K562 (cell line): Measurements from ENCODE around the gene LHCGR.

Experiments used
- BDP1 ChIP-seq: IDR thresholded peaks from 3 replicates; pipeline ENCODE4 v1.6.1; 2011; ENCODE audit not compliant: insufficient read length, insufficient read depth
- CEBPB ChIP-seq: fragments of 450-650 bp; IDR thresholded peaks from 2 replicates; pipeline ENCODE4 v1.6.1; 2016; ENCODE audit warnings: missing genetic modification characterization, missing compliant biosample characterization
- FIP1L1 ChIP-seq: fragments of 200-400 bp; formaldehyde crosslinking; IDR thresholded peaks from 2 replicates; pipeline ENCODE4 v1.6.1; 2018; ENCODE audit warnings: mild to moderate bottlenecking, low read depth, low read length; ENCODE audit not compliant: poor library complexity, severe bottlenecking
- HNRNPK ChIP-seq: fragments of 200-400 bp; formaldehyde crosslinking; IDR thresholded peaks from one replicate; pipeline ENCODE4 v1.6.1; 2018; ENCODE audit warnings: mild to moderate bottlenecking, low read depth, low read length; ENCODE audit not compliant: poor library complexity, severe bottlenecking
- RFX5 ChIP-seq: IDR thresholded peaks from 2 replicates; pipeline ENCODE4 v1.6.1; 2011; ENCODE audit warnings: low read depth, mild to moderate bottlenecking, improper control_type of control experiment, low read length
- SUPT5H ChIP-seq: fragments of 450-650 bp; IDR thresholded peaks from 2 replicates; pipeline ENCODE4 v1.6.1; 2016
- ZFP36 ChIP-seq: fragments of 150-350 bp; IDR thresholded peaks from 2 replicates; pipeline ENCODE4 v1.6.1; 2018; ENCODE audit warnings: low read length, low read depth; ENCODE audit not compliant: partially characterized antibody
- ZNF12 ChIP-seq: sonication (generic); formaldehyde crosslinking; IDR thresholded peaks from 2 replicates; pipeline ENCODE4 v1.4.0; 2020; ENCODE audit warnings: mild to moderate bottlenecking, missing genetic modification reagents
- TF ChIP-seq, protein P1 (sequence below), 3 experiments: IDR thresholded peaks in 2 of 3; conservative IDR thresholded peaks in 1 of 3; 2 replicates each; pipeline ENCODE4 v1.5.1; 2011 to 2012; ENCODE audit warnings: low read length in 3 of 3, mild to moderate bottlenecking in 3 of 3, control low read depth in 2 of 3, improper control_type of control experiment in 1 of 3, inconsistent platforms in 1 of 3, low read depth in 1 of 3, mixed read lengths in 1 of 3, moderate library complexity in 1 of 3; ENCODE audit not compliant: insufficient read depth in 2 of 3
- TF ChIP-seq, protein P2 (sequence below), 2 experiments: fragments of 450-650 bp in 1 of 2; sonication (generic) in 1 of 2; formaldehyde crosslinking in 1 of 2; IDR thresholded peaks; 2 replicates each; pipeline versions ENCODE4 v1.7.1 to v1.9.0; 2016 to 2022; ENCODE audit warnings: inconsistent platforms in 1 of 2, mild to moderate bottlenecking in 1 of 2, missing genetic modification reagents in 1 of 2
- TF ChIP-seq, protein P3 (sequence below): IDR thresholded peaks from 3 replicates; pipeline ENCODE4 v1.6.1; 2011; ENCODE audit warnings: borderline replicate concordance, mild to moderate bottlenecking; ENCODE audit not compliant: insufficient read length, insufficient read depth

DNA sequence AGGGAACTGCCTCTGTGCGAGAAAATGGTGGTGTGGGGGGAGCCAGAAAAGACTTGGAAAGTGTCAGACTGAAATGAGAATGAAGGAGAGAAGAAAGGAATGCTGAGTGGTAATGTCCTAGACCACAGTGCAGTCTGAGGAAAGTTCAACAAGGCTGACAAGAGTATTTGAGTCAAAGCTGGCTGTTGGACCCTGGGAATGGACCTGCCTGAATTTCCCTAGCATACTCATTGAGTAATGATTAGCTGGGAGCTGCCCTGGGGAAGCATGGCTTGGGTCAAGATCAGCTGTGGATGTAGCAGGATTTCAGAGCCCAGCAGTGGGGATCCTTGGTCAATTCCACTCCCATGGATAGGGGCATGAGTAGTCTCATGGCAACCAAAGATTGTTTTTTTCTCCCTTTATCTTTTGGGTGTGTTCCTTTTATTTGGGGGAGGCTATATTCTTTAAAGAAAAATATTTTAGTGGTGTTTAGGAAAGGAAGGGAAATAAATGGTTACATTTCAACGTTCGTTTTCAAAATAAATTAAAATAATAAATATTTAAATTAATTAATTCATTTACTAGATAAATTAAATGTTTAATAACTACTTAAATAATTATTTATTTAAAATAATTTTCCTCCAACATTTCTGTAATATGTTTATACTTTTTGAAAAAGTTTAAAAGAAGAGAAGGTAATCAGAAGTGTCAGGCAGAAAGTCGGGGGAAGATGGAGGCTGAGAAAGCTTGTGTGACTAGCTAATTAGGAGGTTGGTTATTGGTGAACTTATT, 15.9 kb upstream of the LHCGR start:
- no peak for TF ChIP-seq FIP1L1
- TF ChIP-seq HNRNPK: no peak
- TF ChIP-seq, protein P1, sequence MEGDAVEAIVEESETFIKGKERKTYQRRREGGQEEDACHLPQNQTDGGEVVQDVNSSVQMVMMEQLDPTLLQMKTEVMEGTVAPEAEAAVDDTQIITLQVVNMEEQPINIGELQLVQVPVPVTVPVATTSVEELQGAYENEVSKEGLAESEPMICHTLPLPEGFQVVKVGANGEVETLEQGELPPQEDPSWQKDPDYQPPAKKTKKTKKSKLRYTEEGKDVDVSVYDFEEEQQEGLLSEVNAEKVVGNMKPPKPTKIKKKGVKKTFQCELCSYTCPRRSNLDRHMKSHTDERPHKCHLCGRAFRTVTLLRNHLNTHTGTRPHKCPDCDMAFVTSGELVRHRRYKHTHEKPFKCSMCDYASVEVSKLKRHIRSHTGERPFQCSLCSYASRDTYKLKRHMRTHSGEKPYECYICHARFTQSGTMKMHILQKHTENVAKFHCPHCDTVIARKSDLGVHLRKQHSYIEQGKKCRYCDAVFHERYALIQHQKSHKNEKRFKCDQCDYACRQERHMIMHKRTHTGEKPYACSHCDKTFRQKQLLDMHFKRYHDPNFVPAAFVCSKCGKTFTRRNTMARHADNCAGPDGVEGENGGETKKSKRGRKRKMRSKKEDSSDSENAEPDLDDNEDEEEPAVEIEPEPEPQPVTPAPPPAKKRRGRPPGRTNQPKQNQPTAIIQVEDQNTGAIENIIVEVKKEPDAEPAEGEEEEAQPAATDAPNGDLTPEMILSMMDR (IDR thresholded peaks at IDR 0.05 in 2 of 3, conservative IDR thresholded peaks at IDR 0.05 in 1 of 3; ENCODE audit: insufficient read depth in 2 of 3, low read depth in 1 of 3, low read length in 3 of 3): no peak
- no peak for TF ChIP-seq CEBPB (tag)
- TF ChIP-seq ZNF12 (CRISPR knock-in tag): no peak
- no peak for TF ChIP-seq SUPT5H
- TF ChIP-seq BDP1: no peak
- TF ChIP-seq, protein P2, sequence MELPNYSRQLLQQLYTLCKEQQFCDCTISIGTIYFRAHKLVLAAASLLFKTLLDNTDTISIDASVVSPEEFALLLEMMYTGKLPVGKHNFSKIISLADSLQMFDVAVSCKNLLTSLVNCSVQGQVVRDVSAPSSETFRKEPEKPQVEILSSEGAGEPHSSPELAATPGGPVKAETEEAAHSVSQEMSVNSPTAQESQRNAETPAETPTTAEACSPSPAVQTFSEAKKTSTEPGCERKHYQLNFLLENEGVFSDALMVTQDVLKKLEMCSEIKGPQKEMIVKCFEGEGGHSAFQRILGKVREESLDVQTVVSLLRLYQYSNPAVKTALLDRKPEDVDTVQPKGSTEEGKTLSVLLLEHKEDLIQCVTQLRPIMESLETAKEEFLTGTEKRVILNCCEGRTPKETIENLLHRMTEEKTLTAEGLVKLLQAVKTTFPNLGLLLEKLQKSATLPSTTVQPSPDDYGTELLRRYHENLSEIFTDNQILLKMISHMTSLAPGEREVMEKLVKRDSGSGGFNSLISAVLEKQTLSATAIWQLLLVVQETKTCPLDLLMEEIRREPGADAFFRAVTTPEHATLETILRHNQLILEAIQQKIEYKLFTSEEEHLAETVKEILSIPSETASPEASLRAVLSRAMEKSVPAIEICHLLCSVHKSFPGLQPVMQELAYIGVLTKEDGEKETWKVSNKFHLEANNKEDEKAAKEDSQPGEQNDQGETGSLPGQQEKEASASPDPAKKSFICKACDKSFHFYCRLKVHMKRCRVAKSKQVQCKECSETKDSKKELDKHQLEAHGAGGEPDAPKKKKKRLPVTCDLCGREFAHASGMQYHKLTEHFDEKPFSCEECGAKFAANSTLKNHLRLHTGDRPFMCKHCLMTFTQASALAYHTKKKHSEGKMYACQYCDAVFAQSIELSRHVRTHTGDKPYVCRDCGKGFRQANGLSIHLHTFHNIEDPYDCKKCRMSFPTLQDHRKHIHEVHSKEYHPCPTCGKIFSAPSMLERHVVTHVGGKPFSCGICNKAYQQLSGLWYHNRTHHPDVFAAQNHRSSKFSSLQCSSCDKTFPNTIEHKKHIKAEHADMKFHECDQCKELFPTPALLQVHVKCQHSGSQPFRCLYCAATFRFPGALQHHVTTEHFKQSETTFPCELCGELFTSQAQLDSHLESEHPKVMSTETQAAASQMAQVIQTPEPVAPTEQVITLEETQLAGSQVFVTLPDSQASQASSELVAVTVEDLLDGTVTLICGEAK (IDR thresholded peaks at IDR 0.05): no peak
- TF ChIP-seq, protein P2 (CRISPR knock-in tag; IDR thresholded peaks at IDR 0.05): no peak
- TF ChIP-seq ZFP36: no peak
- TF ChIP-seq, protein P3, sequence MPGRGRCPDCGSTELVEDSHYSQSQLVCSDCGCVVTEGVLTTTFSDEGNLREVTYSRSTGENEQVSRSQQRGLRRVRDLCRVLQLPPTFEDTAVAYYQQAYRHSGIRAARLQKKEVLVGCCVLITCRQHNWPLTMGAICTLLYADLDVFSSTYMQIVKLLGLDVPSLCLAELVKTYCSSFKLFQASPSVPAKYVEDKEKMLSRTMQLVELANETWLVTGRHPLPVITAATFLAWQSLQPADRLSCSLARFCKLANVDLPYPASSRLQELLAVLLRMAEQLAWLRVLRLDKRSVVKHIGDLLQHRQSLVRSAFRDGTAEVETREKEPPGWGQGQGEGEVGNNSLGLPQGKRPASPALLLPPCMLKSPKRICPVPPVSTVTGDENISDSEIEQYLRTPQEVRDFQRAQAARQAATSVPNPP: no peak
- no peak for TF ChIP-seq RFX5
